CD4-positive, alpha-beta memory T cell (primary cell): ENCODE measurements around the gene JMJD6. TPM values are rescaled to one million over a fixed set of nuclear protein-coding genes. Genes with fewer than 3 reads are reported as not detected.
A peak's percentile ranks its signal among the peaks of the same experiment; 100 is the strongest.
"Not testable (repeated sequence)": the region's sequence is repeated elsewhere in the genome, so short reads cannot be mapped to it uniquely, and the experiment has no call there.

Experiments used
- CTCF ChIA-PET: fragments of 350-600 bp; sonication (Branson Sonifier 250); formaldehyde crosslinking; loops from one replicate; lab custom pipeline; 2021; ENCODE audit warnings: inconsistent platforms; ENCODE audit not compliant: partially characterized antibody; lab: Charles Lee
- POLR2A ChIA-PET: fragments of 350-600 bp; sonication (Branson Sonifier 250); formaldehyde crosslinking; loops from one replicate; lab custom pipeline; 2021; ENCODE audit not compliant: partially characterized antibody; lab: Charles Lee
- DNase-seq, 5 donors: peaks; one replicate each; pipeline versions ENCODE4 v3.0.0 to v3.0.0-alpha.2; 2020 to 2022; ENCODE audit warnings: mixed read lengths in 1 of 5
- H3K27ac ChIP-seq: one replicate; pipeline ENCODE4 v1.7.0; 2013; ENCODE audit warnings: low read depth, low read length
- H3K27me3 ChIP-seq: 2 replicates; pipeline ENCODE4 v1.7.0; 2013; ENCODE audit warnings: mild to moderate bottlenecking, low read length, moderate library complexity; ENCODE audit not compliant: insufficient read depth
- H3K36me3 ChIP-seq: 2 replicates; pipeline ENCODE4 v1.7.0; 2013; ENCODE audit warnings: mild to moderate bottlenecking, low read length, moderate library complexity; ENCODE audit not compliant: insufficient read depth
- H3K4me1 ChIP-seq: 2 replicates; pipeline ENCODE4 v1.7.0; 2013; ENCODE audit warnings: mild to moderate bottlenecking, low read length, moderate library complexity; ENCODE audit not compliant: insufficient read depth
- H3K4me3 ChIP-seq, 2 donors: one replicate each; pipeline ENCODE4 v1.7.0; 2013; ENCODE audit warnings: low read length in 2 of 2, mild to moderate bottlenecking in 1 of 2
- H3K9me3 ChIP-seq, 2 donors: one replicate each; pipeline ENCODE4 v1.7.0; 2013; ENCODE audit warnings: low read length in 2 of 2, control low read depth in 1 of 2; ENCODE audit not compliant: control insufficient read depth in 1 of 2
- H3K27ac Mint-ChIP-seq, 7 donors: one replicate each; pipeline ENCODE4 v1.8.0; 2020 to 2021; ENCODE audit warnings: mixed read lengths in 7 of 7, mild to moderate bottlenecking in 6 of 7, inconsistent platforms in 3 of 7, moderate library complexity in 3 of 7
- H3K27me3 Mint-ChIP-seq, 2 donors: one replicate each; pipeline ENCODE4 v1.8.0; 2020 to 2021; ENCODE audit warnings: mixed read lengths in 2 of 2
- H3K36me3 Mint-ChIP-seq, 2 donors: one replicate each; pipeline ENCODE4 v1.8.0; 2020 to 2021; ENCODE audit warnings: mixed read lengths in 2 of 2, inconsistent platforms in 1 of 2, mild to moderate bottlenecking in 1 of 2
- H3K4me1 Mint-ChIP-seq, 4 donors: one replicate each; pipeline ENCODE4 v1.8.0; 2020 to 2021; ENCODE audit warnings: mixed read lengths in 4 of 4, mild to moderate bottlenecking in 1 of 4
- H3K4me3 Mint-ChIP-seq, 8 donors: one replicate each; pipeline ENCODE4 v1.8.0; 2020 to 2021; ENCODE audit warnings: mixed read lengths in 8 of 8, mild to moderate bottlenecking in 7 of 8, moderate library complexity in 6 of 8, inconsistent platforms in 3 of 8
- H3K9me3 Mint-ChIP-seq, 8 donors: one replicate each; pipeline ENCODE4 v1.8.0; 2020 to 2021; ENCODE audit warnings: mixed read lengths in 8 of 8, mild to moderate bottlenecking in 5 of 8, inconsistent platforms in 3 of 8, moderate library complexity in 1 of 8
- intact Hi-C: fragments of 100-400 bp; cut with micrococcal nuclease; formaldehyde crosslinking; loops from one replicate; pipeline ENCODE4 v1.15.1; 2023
- polyA plus RNA-seq, 2 donors: library from polyadenylated mRNA; unstranded; fragments of 300-500 nt; fragmentation: Illumina TruSeq; gene quantifications; one replicate each; pipeline ENCODE4 v1.2.3, GENCODE V29; 2021
- total RNA-seq, 2 experiments: library from RNA; stranded (reverse); gene quantifications; one replicate each; pipeline ENCODE4 v1.2.3, GENCODE V29; 2021

The JMJD6 gene
- total and polyA plus RNA-seq, 4 experiments from 2014 or later = 22.1 to 62.1 (median 50.0) TPM

DNA sequence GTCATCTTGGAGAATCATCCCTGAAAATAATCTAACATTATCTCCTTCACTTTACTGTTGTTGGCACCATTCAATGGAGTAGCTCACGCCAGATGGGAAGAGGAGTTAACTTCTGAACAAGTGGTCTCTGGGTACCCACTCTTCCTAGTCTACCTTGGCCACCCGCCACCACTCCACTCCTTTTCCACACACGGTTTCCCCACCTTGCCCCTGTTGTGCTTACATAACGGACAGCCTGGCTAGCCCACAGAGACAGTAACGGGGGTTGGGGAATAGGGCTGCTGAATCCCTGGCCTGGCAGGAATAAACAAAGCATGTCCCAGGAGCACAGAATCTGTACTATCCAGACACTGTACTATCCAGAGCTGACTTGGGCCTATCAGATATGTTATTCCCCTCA is 12.1 kb downstream of the JMJD6 start:
- H3K4me3 ChIP-seq = no peak overlapping the region
- H3K9me3 ChIP-seq = no peaks in the 10 kb centered on the region
- Mint-ChIP-seq H3K4me3 (no peak overlapping the region), H3K27me3 (no peaks in the 10 kb centered on the region), H3K9me3 (no peaks in the 10 kb centered on the region), H3K27ac (peak overlapping the region in 5 of 7 donors; percentile 16 to 81 (median 46)), H3K36me3 (peaks cover 42 to 50% of the 10 kb centered on the region in 2 donors), H3K4me1 (peaks cover 24 to 47% (median 37%) of the 10 kb centered on the region in 4 donors)
- H3K27me3 ChIP-seq = no peaks in the 10 kb centered on the region
- intact Hi-C loops = loop anchor here (5.0 kb wide), 1 partner anchor 123 kb away; no protein-coding TSS in a partner anchor
- peak overlapping the region; percentile 53 for H3K27ac ChIP-seq
- H3K4me1 ChIP-seq = peaks cover 46% of the 10 kb centered on the region
- DNase-seq = no peak
- ChIA-PET POLR2A (interaction anchor here (0.9 to 6.1 kb wide), 11 partner anchors 9 to 191 kb away, joined by 3 to 50 read pairs (median 5); partner anchors contain the start of genes JMJD6 and METTL23), CTCF (interaction anchor here (0.6 to 6.4 kb wide), 30 partner anchors 10 to 374 kb away, joined by 3 to 54 read pairs (median 4); partner anchors contain the start of genes JMJD6 and METTL23)
- H3K36me3 ChIP-seq = peaks cover 44% of the 10 kb centered on the region

DNA sequence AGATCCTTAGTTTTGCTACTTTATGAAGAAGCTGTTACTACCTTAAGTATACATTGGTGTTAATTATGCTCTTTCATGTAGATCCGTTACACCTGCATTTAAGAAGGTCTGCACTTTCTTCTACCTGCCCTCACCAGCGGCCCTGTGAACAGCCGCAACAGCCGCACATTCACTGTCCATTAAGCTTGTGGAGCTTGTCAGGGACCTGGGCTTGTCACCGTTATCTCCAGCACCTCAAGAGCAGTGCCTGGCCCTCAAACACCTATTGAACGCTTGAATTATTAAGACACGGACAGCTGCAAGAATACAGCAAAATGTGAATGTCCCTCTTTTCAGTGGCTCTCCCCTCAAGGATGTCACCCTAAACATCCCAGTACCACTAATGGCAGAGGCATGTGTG is 12.6 kb downstream of the JMJD6 start:
- H3K4me3 Mint-ChIP-seq = peak overlapping the region in 2 of 8 donors; percentile 21 to 28
- H3K27me3 Mint-ChIP-seq = no peaks in the 10 kb centered on the region
- Histone ChIP-seq H3K36me3 (peaks cover 39% of the 10 kb centered on the region), H3K9me3 (no peaks in the 10 kb centered on the region), H3K27ac (no peak overlapping the region), H3K4me3 (no peak overlapping the region), H3K27me3 (no peaks in the 10 kb centered on the region), H3K4me1 (peaks cover 46% of the 10 kb centered on the region)
- POLR2A ChIA-PET = interaction anchor here (0.9 to 6.1 kb wide), 11 partner anchors 10 to 191 kb away, joined by 3 to 50 read pairs (median 6); partner anchors contain the start of genes JMJD6, METTL23 and SRSF2
- peaks cover 37 to 45% of the 10 kb centered on the region in 2 donors for H3K36me3 Mint-ChIP-seq
- peaks cover 23 to 51% (median 39%) of the 10 kb centered on the region in 4 donors for H3K4me1 Mint-ChIP-seq
- CTCF ChIA-PET = interaction anchor here (0.6 to 6.4 kb wide), 32 partner anchors 10 to 381 kb away, joined by 3 to 54 read pairs (median 3); partner anchors contain the start of genes JMJD6 and METTL23
- H3K27ac Mint-ChIP-seq = peak overlapping the region in 5 of 7 donors; percentile 16 to 65 (median 36)
- intact Hi-C loops = loop anchor here (5.0 kb wide), 1 partner anchor 124 kb away; no protein-coding TSS in a partner anchor
- DNase-seq = no peak
- H3K9me3 Mint-ChIP-seq = no peaks in the 10 kb centered on the region

DNA sequence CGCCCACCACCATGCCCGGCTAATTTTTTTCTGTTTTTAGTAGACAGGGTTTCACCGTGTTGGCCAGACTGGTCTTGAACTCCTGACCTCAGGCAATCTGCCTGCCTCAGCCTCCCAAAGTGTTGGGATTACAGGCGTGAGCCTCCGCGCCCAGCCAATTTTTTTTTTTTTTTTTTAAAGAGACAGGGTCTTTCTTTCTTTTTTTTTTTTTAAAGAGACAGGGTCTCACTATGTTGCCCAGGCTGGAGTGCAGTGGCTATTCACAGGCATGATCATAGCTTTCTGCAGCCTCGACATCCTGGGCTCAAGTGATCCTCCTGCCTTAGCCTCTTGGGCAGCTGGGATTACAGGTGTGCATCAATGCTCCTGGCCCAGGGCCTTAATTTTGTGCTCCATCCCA is 14.1 kb downstream of the JMJD6 start:
- H3K4me3 ChIP-seq, H3K27ac Mint-ChIP-seq, H3K9me3 Mint-ChIP-seq, H3K9me3 ChIP-seq, DNase-seq, H3K27me3 Mint-ChIP-seq, H3K27me3 ChIP-seq, H3K27ac ChIP-seq: not testable (repeated sequence)
- Mint-ChIP-seq H3K4me1 (peaks cover 22 to 49% (median 39%) of the 10 kb centered on the region in 4 donors), H3K36me3 (peaks cover 29 to 35% of the 10 kb centered on the region in 2 donors), H3K4me3 (peak overlapping the region in 1 of 8 donors; percentile 34)
- CTCF ChIA-PET = interaction anchor here (1.2 to 6.4 kb wide), 7 partner anchors 8 to 189 kb away, joined by 5 to 54 read pairs (median 13); partner anchors contain the start of genes JMJD6 and METTL23
- intact Hi-C loops = loop anchor here (5.0 kb wide), 1 partner anchor 125 kb away; no protein-coding TSS in a partner anchor
- POLR2A ChIA-PET = interaction anchor here (1.3 to 6.1 kb wide), 6 partner anchors 14 to 155 kb away, joined by 3 to 50 read pairs (median 10); partner anchors contain the start of genes JMJD6, METTL23, MFSD11 and SRSF2
- H3K36me3 ChIP-seq = peaks cover 28% of the 10 kb centered on the region
- H3K4me1 ChIP-seq = peaks cover 46% of the 10 kb centered on the region

DNA sequence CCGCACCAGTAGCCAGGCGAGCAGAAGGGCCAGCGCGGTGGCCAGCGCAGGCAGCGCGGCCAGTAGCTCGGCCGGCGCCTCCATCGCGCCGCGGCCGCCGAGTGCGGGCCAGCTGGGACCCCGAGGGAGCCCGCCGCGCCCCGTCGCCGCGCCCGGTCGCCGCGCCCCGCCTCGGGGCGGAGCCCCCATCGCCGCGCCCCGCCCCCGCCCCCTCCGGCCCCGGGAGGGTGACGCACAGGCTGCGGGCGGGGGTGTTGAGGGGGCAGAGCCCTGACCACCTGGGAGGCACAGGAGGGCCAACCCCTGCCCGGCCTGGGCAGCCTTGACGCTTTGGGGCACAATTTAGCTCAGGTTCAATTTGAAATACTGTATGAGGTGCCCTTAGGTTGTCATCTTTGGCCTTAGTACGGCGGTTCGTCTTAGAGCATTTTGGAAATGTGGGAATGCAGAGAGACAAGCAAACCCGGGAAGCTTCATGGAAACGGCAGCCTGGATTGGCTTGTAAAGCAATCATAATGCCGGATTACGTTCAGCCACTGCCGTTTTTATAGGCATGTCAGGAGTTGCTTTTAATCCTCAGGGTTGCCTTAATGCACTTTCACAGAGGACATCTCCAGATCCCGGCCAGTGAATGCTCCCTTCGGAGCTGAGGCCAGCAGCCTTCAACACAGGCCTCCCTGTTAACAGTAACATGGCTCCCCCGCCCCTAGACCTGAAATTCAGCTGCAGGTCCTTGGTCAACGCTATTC is 15.4 kb downstream of the JMJD6 start, which contains the start of gene MXRA7:
TSS of gene MXRA7 (minus strand) at position 103 of the 749 bp plus-strand sequence. CDS start at position 84, 19 bp downstream.
- Mint-ChIP-seq H3K27me3 (no peaks in the 10 kb centered on the region), H3K4me1 (peaks cover 19 to 49% (median 30%) of the 10 kb centered on the region in 4 donors), H3K4me3 (peak within 1 kb of the TSS; percentile 75 to 86 (median 80)), H3K36me3 (peaks cover 22 to 24% of the 10 kb centered on the region in 2 donors), H3K27ac (peak within 1 kb of the TSS; percentile 15 to 86 (median 64)), H3K9me3 (no peaks in the 10 kb centered on the region)
- H3K27me3 ChIP-seq = no peaks in the 10 kb centered on the region
- H3K36me3 ChIP-seq = peaks cover 16% of the 10 kb centered on the region
- peaks cover 38% of the 10 kb centered on the region for H3K4me1 ChIP-seq
- peak; percentile 34 to 56 (median 38) for DNase-seq
- intact Hi-C loops = loop anchor here (5.0 kb wide), 1 partner anchor 126 kb away; no protein-coding TSS in a partner anchor
- H3K4me3 ChIP-seq = peak within 1 kb of the TSS in 1 of 2 donors; percentile 37
- ChIA-PET POLR2A (interaction anchor here (1.0 to 3.0 kb wide), 7 partner anchors 9 to 154 kb away, joined by 3 to 14 read pairs (median 6); partner anchors contain the start of genes JMJD6, METTL23, MFSD11 and SRSF2), CTCF (interaction anchor here (1.2 to 6.4 kb wide), 3 partner anchors 15 to 153 kb away, joined by 5 to 54 read pairs (median 5); partner anchors contain the start of genes JMJD6 and METTL23)
- H3K9me3 ChIP-seq = no peaks in the 10 kb centered on the region
- no peak within 1 kb of the TSS for H3K27ac ChIP-seq

DNA sequence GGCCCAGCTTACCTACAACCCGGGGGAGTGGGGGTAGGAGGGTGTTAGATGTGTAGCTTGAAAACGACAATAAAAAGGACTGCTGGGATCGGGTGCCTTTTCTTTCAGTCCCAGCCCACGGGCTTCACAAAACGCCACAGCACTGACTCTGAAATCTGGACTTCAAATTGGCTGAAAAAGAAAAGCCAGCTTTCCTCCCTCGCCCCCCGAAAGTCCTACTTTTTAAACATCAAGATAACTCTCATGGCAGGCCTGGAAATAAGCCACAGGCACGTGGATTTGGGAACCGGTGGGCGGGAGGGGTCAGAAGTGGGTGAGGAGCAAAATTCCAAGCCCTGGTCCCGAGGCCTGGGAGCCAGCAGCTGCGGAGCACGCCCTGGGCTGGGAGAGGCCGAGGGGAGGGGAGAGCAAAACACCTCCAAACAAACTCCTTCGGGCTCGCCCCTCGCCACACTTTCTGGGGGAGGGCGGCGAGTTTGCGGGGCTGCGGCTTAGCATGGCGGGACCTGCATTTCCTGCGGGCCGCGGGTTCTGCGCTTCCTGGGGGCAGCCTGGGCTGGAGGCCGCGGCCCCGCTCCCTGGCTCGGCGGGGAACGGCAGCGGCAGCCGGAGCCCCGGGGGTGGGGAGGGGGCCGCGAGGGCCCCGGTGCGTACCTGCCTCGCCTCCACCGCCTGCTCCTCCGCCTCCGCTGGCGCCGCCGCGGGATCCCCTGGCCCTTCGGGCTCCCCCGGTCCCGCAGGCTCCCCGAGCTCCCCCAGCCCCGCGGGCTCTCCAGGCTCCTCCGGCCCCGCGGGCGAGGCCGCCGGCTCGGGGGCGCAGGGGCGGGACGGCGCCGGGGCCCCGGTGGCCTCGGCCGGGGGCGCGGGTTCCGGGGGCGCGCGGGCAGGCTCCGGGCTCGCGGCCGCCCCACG is 16.2 kb downstream of the JMJD6 start:
- peaks cover 30% of the 10 kb centered on the region for H3K4me1 ChIP-seq
- not testable (repeated sequence) for H3K36me3 ChIP-seq, H3K27me3 ChIP-seq, H3K9me3 ChIP-seq, DNase-seq, H3K27me3 Mint-ChIP-seq, H3K27ac ChIP-seq, H3K9me3 Mint-ChIP-seq
- H3K36me3 Mint-ChIP-seq = peaks cover 15 to 17% of the 10 kb centered on the region in 2 donors
- peak overlapping the region in 2 of 7 donors; percentile 51 to 64 for H3K27ac Mint-ChIP-seq
- CTCF ChIA-PET = interaction anchor here (0.7 to 1.8 kb wide), 3 partner anchors 17 to 86 kb away, joined by 3 to 5 read pairs (median 3); no protein-coding TSS in a partner anchor
- H3K4me3 ChIP-seq = peak overlapping the region in 1 of 2 donors; percentile 37
- H3K4me3 Mint-ChIP-seq = peak overlapping the region; percentile 66 to 85 (median 79)
- H3K4me1 Mint-ChIP-seq = peaks cover 13 to 40% (median 22%) of the 10 kb centered on the region in 4 donors
- intact Hi-C loops = loop anchor here (5.0 kb wide), 1 partner anchor 127 kb away; no protein-coding TSS in a partner anchor
- POLR2A ChIA-PET = interaction anchor here (1.1 to 2.3 kb wide), 6 partner anchors 16 to 152 kb away, joined by 3 to 13 read pairs (median 4); partner anchors contain the start of genes JMJD6, METTL23, MFSD11 and SRSF2
